ENCODE results near the gene RGS2.

Gene RGS2

GRCh38 chr1:192808518-192809306 is at the start of gene RGS2:
Gene RGS2, plus strand, starts transcription at chr1:192809039. Its CDS starts 33 bp downstream, at chr1:192809072.
- peak; percentile 93 for DNase-seq (ENCODE audit: low spot score)

DNA sequence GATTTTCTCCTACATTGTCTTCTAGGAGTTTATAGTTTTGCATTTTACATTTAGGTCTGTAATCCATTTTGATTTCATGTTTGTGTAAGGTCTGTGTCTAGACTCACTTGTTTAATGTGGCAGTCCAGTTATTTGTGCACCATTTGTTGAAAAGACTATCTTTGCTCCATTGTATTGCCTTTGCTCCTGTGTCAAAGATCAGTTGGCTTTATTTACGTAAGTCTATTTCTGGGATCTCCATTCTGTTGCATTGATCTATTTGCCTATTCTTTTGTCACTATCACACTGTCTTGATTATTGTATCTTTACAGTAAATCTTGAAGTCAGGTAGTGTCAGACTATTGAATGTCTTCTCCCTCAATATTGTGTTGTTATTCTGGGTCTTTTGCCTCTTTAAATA is 49.7 kb upstream of the RGS2 start:
- no peak for DNase-seq (ENCODE audit: low spot score)

DNA sequence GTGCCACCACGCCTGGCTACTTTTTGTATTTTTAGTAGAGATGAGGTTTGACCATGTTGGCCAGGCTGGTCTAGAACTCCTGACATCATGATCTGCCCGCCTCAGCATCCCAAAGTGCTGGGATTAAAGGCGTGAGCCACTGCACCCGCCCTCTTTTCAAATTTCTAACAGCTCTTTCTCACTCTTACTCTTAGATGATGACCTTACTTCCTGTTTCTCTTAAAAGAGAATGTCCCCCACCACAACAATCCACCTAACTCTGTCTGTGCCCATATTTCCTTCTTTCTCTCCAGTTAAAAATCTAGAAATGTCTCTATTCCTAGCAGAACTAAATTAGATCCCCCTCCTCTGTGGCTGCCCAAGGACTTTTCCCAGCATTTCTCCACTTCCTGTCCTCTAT is 46.6 kb upstream of the RGS2 start:
- DNase-seq (ENCODE audit: low spot score), result no peak

- DNase-seq (ENCODE audit: low spot score), result no peak
Measured at GRCh38 chr1:192763243-192763642, 45.6 kb upstream of the RGS2 start.

DNA sequence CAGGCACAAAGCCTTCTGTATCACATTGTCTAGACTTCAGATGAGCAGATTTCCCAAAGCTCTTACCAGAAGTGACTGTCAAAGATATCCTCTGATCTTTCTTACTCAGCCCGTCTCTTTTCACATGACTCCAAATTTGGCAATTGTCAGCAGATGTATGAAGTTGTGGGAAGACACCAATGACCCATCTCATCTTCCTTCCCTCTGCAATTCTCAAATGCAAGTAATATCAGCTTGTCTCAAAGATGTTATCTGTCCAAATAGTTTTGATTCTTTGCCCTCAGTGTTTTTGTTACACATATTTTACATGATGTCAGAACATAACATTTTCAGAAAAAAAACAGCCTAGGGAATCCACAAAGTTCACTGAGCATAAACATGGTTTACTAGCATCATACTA is 45.1 kb upstream of the RGS2 start:
- no peak for DNase-seq (ENCODE audit: low spot score)

- no peak for DNase-seq (ENCODE audit: low spot score)
Measured at GRCh38 chr1:192764675-192765074, 44.2 kb upstream of the RGS2 start.

- no peak for DNase-seq (ENCODE audit: low spot score)
Measured at GRCh38 chr1:192766009-192766625, 42.7 kb upstream of the RGS2 start.

DNA sequence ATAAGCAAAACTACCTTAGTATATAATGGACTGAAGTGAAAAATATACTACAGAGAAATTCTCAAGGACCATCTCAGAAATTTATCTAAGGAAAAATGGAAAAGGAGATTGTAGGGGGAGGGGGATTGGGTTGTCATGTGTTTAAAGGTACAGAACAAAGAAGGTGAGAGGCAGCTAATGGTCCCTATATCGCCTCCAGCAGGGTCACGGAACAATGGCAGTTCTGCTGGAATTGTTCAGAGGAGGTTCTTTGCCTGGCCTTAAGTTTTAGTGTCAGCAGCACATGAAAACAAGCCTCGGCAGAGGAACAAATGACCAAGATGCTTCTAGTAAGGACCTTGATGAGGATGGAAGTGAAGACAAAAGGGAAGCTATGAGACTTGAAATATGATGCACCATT is 42.0 kb upstream of the RGS2 start:
- no peak for DNase-seq (ENCODE audit: low spot score)

DNA sequence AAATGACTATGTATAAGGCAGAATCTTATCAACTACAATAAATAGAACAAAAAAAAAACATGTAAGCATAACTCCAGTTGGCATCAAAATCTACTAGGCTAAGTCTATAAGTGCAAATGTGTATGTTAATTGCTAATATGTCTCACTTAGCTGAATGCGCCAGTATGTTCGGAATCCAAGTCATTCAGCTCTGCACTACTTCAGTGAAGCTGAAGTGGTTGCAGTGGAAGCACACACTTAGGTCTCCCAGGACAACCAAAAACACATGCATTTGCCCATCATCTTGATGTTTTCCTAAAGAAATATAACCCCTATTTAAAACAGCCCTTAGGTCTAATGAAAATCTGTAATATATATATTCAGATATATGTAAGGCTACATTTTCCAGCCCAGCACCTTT is 41.0 kb upstream of the RGS2 start:
- no peak for DNase-seq (ENCODE audit: low spot score)

GRCh38 chr1:192768463-192768862 is 40.4 kb upstream of the RGS2 start:
- no peak for DNase-seq (ENCODE audit: low spot score)

DNA sequence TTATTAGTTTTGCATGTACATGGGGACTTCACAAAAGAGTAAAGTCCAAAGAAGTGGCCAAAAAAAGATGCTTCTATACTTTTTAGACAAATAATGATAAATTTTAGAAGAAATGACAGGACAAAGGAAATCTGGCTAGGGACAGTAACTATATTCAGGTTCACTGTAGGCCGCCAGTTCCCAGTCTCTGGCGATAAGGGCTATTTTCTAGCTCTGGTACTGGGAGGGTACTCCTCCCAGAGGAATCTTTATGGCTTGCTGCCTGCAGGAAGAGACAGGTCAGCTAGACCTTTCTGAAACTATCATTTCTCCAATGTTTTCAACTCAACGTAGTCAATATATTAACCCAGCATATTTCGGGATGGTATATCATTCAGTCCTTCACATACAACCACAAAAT is 37.5 kb upstream of the RGS2 start:
- DNase-seq (ENCODE audit: low spot score), result no peak

GRCh38 chr1:192775631-192776030 is 33.2 kb upstream of the RGS2 start:
- no peak for DNase-seq (ENCODE audit: low spot score)

DNA sequence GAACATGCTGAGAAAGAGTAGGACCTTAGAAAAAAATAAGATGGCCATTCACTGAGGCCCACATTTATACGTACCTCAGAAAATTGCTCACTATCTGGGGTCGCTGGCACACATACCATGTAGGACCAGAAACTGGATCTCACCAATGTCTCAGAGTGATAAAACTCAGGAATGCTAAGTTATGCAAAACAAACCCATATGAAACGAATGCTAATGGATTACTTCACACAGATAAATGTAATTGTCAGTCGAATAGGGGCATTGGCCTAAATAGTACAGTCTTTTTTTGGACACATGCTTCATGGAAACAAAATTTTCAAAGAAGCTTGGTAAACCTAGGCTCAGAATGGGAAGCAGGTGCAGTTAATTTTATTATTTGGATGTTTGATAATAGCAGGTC is 32.6 kb upstream of the RGS2 start:
- DNase-seq (ENCODE audit: low spot score), result no peak

GRCh38 chr1:192776998-192777397 is 31.8 kb upstream of the RGS2 start:
- DNase-seq (ENCODE audit: low spot score), result no peak

GRCh38 chr1:192783791-192784190 is 25.0 kb upstream of the RGS2 start:
- DNase-seq (ENCODE audit: low spot score), result no peak

DNA sequence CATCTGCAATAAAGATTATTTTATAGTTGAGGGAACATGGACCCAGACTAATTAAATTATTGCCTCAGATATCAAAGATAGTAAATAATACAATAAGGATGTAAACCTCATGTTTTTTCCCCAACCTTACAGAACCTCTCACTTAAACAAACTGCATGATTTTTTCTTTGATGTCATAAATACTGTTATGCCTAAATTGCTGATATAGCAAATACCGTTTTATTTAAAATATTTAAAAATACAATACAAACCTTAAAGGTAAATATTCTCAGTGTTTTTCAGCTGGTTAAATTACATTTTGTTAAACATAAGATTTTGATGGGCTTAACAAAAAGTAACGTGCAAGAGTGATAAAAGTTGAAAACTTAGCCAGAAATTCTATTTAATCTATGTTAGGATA is 24.4 kb upstream of the RGS2 start:
- no peak for DNase-seq (ENCODE audit: low spot score)

- DNase-seq (ENCODE audit: low spot score), result no peak
Measured at GRCh38 chr1:192786576-192786975, 22.3 kb upstream of the RGS2 start.

GRCh38 chr1:192787914-192788585 is 20.8 kb upstream of the RGS2 start:
- no peak for DNase-seq (ENCODE audit: low spot score)

GRCh38 chr1:192789871-192790270 is 19.0 kb upstream of the RGS2 start:
- no peak for DNase-seq (ENCODE audit: low spot score)

GRCh38 chr1:192792628-192793027 is 16.2 kb upstream of the RGS2 start:
- DNase-seq (ENCODE audit: low spot score), result no peak

- DNase-seq (ENCODE audit: low spot score), result no peak
Measured at GRCh38 chr1:192793983-192794767, 14.7 kb upstream of the RGS2 start.

DNA sequence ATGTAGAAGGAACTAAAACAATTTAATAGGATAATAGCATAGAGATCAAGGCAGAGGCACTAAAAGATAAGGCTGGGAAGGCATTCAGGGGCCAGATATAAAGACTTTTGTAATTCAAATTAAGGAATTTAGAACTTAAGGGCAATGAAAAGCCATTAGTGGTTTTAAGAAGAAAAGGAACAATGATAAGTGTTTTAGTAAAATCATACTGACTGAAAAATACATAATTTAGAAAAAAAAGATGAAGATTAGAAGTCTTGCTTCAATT is 14.1 kb upstream of the RGS2 start:
- no peak for DNase-seq (ENCODE audit: low spot score)

Measured in ecto neural progenitor cell (in vitro differentiated cells).